Central memory CD4-positive, alpha-beta T cell (primary cell): ENCODE results near the gene GTF2H2C.
"Not testable (repeated sequence)": the region's sequence is repeated elsewhere in the genome, so short reads cannot be mapped to it uniquely, and the experiment has no call there.

Source experiments
- DNase-seq: peaks from one replicate; pipeline ENCODE4 v3.0.0; 2022
- total RNA-seq, 3 experiments: gene quantifications; one replicate each; lab custom pipeline; 2026; lab: John Stamatoyannopoulos, UW

Gene GTF2H2C
- total RNA-seq = 9.8 to 22.3 (median 12.5) reads per million in 3 experiments

- peak; percentile 77 for DNase-seq
Observed at GRCh38 chr5:69559908-69560330, at the start of gene GTF2H2C. GTF2H2C (plus strand) TSS chr5:69560191; CDS start chr5:69565133, 4,942 bp downstream.

GRCh38 chr5:69510694-69511093 lies 49.3 kb upstream of the GTF2H2C start:
- DNase-seq = no peak

- no peak for DNase-seq
Observed at GRCh38 chr5:69512740-69513260, 47.2 kb upstream of the GTF2H2C start.

- DNase-seq = not testable (repeated sequence)
Observed at GRCh38 chr5:69515570-69515969, 44.4 kb upstream of the GTF2H2C start.

GRCh38 chr5:69516769-69517168 lies 43.2 kb upstream of the GTF2H2C start:
- no peak for DNase-seq

GRCh38 chr5:69517763-69518212 lies 42.2 kb upstream of the GTF2H2C start:
- DNase-seq = no peak

GRCh38 chr5:69519285-69519684 lies 40.7 kb upstream of the GTF2H2C start:
- no peak for DNase-seq

GRCh38 chr5:69522035-69522434 lies 38.0 kb upstream of the GTF2H2C start:
- DNase-seq = no peak

GRCh38 chr5:69525490-69525889 lies 34.5 kb upstream of the GTF2H2C start:
- DNase-seq = no peak

- DNase-seq = no peak
Observed at GRCh38 chr5:69526660-69527059, 33.3 kb upstream of the GTF2H2C start.

GRCh38 chr5:69527128-69527770 lies 32.7 kb upstream of the GTF2H2C start:
- DNase-seq = no peak

- DNase-seq = no peak
Observed at GRCh38 chr5:69528035-69528434, 32.0 kb upstream of the GTF2H2C start.

- DNase-seq = no peak
Observed at GRCh38 chr5:69528609-69529008, 31.4 kb upstream of the GTF2H2C start.

- no peak for DNase-seq
Observed at GRCh38 chr5:69530561-69531405, 29.2 kb upstream of the GTF2H2C start.

GRCh38 chr5:69531406-69531801 lies 28.6 kb upstream of the GTF2H2C start:
- no peak for DNase-seq

GRCh38 chr5:69537911-69538310 lies 22.1 kb upstream of the GTF2H2C start:
- DNase-seq = not testable (repeated sequence)

- DNase-seq = not testable (repeated sequence)
Observed at GRCh38 chr5:69538735-69539134, 21.3 kb upstream of the GTF2H2C start.

GRCh38 chr5:69541347-69541746 lies 18.6 kb upstream of the GTF2H2C start:
- DNase-seq = not testable (repeated sequence)

- DNase-seq = not testable (repeated sequence)
Observed at GRCh38 chr5:69542838-69543618, 17.0 kb upstream of the GTF2H2C start.

GRCh38 chr5:69544602-69545001 lies 15.4 kb upstream of the GTF2H2C start:
- not testable (repeated sequence) for DNase-seq

- DNase-seq = not testable (repeated sequence)
Observed at GRCh38 chr5:69560587-69561431, 818 bp downstream of the GTF2H2C start.

- DNase-seq = not testable (repeated sequence)
Observed at GRCh38 chr5:69566172-69566571, 6.2 kb downstream of the GTF2H2C start.
